HL-60 (cell line): ENCODE results near the gene TCEAL9.

Source experiments
- CTCF ChIP-seq: IDR thresholded peaks from one replicate; pipeline ENCODE4 v1.5.1; 2011; ENCODE audit warnings: low read length, control low read depth, inconsistent platforms; ENCODE audit not compliant: insufficient read depth
- GABPA ChIP-seq: IDR thresholded peaks from 2 replicates; pipeline ENCODE4 v1.6.1; 2012; ENCODE audit warnings: low read depth
- POLR2AphosphoS5 ChIP-seq: IDR thresholded peaks from 2 replicates; pipeline ENCODE4 v1.6.1; 2012; ENCODE audit warnings: low read depth
- TF ChIP-seq, protein P1 (sequence below): IDR thresholded peaks from 2 replicates; pipeline ENCODE4 v1.6.1; 2012; ENCODE audit warnings: low read depth; ENCODE audit not compliant: insufficient replicate concordance

DNA sequence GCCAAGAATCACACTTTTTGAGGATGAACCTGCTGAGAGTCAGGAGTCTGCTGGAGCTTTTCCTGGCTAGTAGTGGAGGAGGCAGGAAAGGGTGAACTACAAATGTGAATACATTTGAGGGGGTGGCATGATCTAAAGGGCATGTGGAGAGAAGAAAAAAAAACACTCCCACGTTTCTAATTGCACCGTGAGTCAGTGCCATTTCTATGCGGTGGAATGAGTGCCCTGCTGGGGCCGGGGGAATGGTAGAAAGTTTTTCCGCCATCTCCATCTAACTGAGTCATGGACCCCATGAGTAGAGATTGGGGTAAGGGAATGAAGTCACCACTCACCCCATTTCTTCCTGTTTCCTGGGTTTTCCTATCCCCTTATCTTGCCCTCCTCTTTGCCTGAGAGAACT is 39.9 kb downstream of the TCEAL9 start:
- no peak for TF ChIP-seq CTCF
- TF ChIP-seq POLR2AphosphoS5, result no peak
- TF ChIP-seq GABPA, result no peak
- TF ChIP-seq, protein P1, sequence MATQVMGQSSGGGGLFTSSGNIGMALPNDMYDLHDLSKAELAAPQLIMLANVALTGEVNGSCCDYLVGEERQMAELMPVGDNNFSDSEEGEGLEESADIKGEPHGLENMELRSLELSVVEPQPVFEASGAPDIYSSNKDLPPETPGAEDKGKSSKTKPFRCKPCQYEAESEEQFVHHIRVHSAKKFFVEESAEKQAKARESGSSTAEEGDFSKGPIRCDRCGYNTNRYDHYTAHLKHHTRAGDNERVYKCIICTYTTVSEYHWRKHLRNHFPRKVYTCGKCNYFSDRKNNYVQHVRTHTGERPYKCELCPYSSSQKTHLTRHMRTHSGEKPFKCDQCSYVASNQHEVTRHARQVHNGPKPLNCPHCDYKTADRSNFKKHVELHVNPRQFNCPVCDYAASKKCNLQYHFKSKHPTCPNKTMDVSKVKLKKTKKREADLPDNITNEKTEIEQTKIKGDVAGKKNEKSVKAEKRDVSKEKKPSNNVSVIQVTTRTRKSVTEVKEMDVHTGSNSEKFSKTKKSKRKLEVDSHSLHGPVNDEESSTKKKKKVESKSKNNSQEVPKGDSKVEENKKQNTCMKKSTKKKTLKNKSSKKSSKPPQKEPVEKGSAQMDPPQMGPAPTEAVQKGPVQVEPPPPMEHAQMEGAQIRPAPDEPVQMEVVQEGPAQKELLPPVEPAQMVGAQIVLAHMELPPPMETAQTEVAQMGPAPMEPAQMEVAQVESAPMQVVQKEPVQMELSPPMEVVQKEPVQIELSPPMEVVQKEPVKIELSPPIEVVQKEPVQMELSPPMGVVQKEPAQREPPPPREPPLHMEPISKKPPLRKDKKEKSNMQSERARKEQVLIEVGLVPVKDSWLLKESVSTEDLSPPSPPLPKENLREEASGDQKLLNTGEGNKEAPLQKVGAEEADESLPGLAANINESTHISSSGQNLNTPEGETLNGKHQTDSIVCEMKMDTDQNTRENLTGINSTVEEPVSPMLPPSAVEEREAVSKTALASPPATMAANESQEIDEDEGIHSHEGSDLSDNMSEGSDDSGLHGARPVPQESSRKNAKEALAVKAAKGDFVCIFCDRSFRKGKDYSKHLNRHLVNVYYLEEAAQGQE, result no peak
